HG02571 (cell line): ENCODE data around the gene CLSTN2.

ENCODE experiments used
- ATAC-seq: cut with Tn5 transposase; IDR thresholded peaks from one replicate; pipeline ENCODE4 v1.9.1; 2021; ENCODE audit warnings: mild to moderate bottlenecking, moderate library complexity; ENCODE audit not compliant: unreplicated experiment

Gene CLSTN2

GRCh38 chr3:140268610-140269009, 333.6 kb downstream of the CLSTN2 start:
- ATAC-seq: no peak

- ATAC-seq: no peak
Measured at GRCh38 chr3:140270329-140270728, 335.3 kb downstream of the CLSTN2 start.

GRCh38 chr3:140273542-140274195, 338.7 kb downstream of the CLSTN2 start:
- no peak for ATAC-seq

GRCh38 chr3:140274429-140274828, 339.4 kb downstream of the CLSTN2 start:
- ATAC-seq: no peak

- no peak for ATAC-seq
Measured at GRCh38 chr3:140276703-140277102, 341.7 kb downstream of the CLSTN2 start.

GRCh38 chr3:140277886-140278285, 342.9 kb downstream of the CLSTN2 start:
- ATAC-seq: no peak

GRCh38 chr3:140284372-140284771, 349.4 kb downstream of the CLSTN2 start:
- no peak for ATAC-seq

GRCh38 chr3:140285380-140285779, 350.4 kb downstream of the CLSTN2 start:
- ATAC-seq: no peak

- no peak for ATAC-seq
Measured at GRCh38 chr3:140288595-140288994, 353.6 kb downstream of the CLSTN2 start.

GRCh38 chr3:140290105-140290504, 355.1 kb downstream of the CLSTN2 start:
- no peak for ATAC-seq

- no peak for ATAC-seq
Measured at GRCh38 chr3:140292170-140292569, 357.2 kb downstream of the CLSTN2 start.

- ATAC-seq: no peak
Measured at GRCh38 chr3:140292684-140293083, 357.7 kb downstream of the CLSTN2 start.

GRCh38 chr3:140294058-140294457, 359.1 kb downstream of the CLSTN2 start:
- ATAC-seq: no peak

- ATAC-seq: no peak
Measured at GRCh38 chr3:140296796-140297352, 361.9 kb downstream of the CLSTN2 start.

- no peak for ATAC-seq
Measured at GRCh38 chr3:140298043-140298442, 363.1 kb downstream of the CLSTN2 start.

GRCh38 chr3:140298569-140299070, 363.6 kb downstream of the CLSTN2 start:
- ATAC-seq: no peak

GRCh38 chr3:140303875-140304274, 368.9 kb downstream of the CLSTN2 start:
- no peak for ATAC-seq

- no peak for ATAC-seq
Measured at GRCh38 chr3:140308535-140308934, 373.6 kb downstream of the CLSTN2 start.

- no peak for ATAC-seq
Measured at GRCh38 chr3:140311428-140311827, 376.4 kb downstream of the CLSTN2 start.

- ATAC-seq: no peak
Measured at GRCh38 chr3:140315955-140316354, 381.0 kb downstream of the CLSTN2 start.

GRCh38 chr3:140316466-140316865, 381.5 kb downstream of the CLSTN2 start:
- ATAC-seq: no peak

GRCh38 chr3:140316868-140317400, 381.9 kb downstream of the CLSTN2 start:
- no peak for ATAC-seq
